Mesodermal cell (in vitro differentiated cells): ENCODE data around the gene GYPB.
"Not testable (repeated sequence)": the region's sequence is repeated elsewhere in the genome, so short reads cannot be mapped to it uniquely, and the experiment has no call there.

Experiments
- H3K27ac ChIP-seq: 2 replicates; pipeline ENCODE4 v1.7.0; 2013; ENCODE audit warnings: mild to moderate bottlenecking, low read depth, low read length, moderate library complexity; ENCODE audit not compliant: severe bottlenecking
- H3K36me3 ChIP-seq: 2 replicates; pipeline ENCODE4 v1.7.1; 2013; ENCODE audit warnings: mild to moderate bottlenecking, low read length, moderate library complexity; ENCODE audit not compliant: control insufficient read depth, insufficient read depth
- H3K4me1 ChIP-seq: one replicate; pipeline ENCODE4 v1.7.1; 2013; ENCODE audit warnings: mild to moderate bottlenecking, low read length; ENCODE audit not compliant: insufficient read depth, control insufficient read depth, poor library complexity, severe bottlenecking
- H3K4me3 ChIP-seq: 2 replicates; pipeline ENCODE4 v1.7.0; 2013; ENCODE audit warnings: low read length, control low read depth, mild to moderate bottlenecking; ENCODE audit not compliant: insufficient read depth, poor library complexity, severe bottlenecking; ENCODE audit errors: extremely low read depth
- H3K9me3 ChIP-seq: 2 replicates; pipeline ENCODE4 v1.7.1; 2013; ENCODE audit warnings: mild to moderate bottlenecking, low read length, moderate library complexity; ENCODE audit not compliant: control insufficient read depth
- WGBS, 2 experiments: methylation state at CpG; one replicate each; pipeline ENCODE4 v1.1.5; 2013; ENCODE audit warnings: missing lambda C conversion rate in 2 of 2; ENCODE audit not compliant: insufficient coverage in 2 of 2; 5-methylcytosine and 5-hydroxymethylcytosine counted together

Gene GYPB

DNA sequence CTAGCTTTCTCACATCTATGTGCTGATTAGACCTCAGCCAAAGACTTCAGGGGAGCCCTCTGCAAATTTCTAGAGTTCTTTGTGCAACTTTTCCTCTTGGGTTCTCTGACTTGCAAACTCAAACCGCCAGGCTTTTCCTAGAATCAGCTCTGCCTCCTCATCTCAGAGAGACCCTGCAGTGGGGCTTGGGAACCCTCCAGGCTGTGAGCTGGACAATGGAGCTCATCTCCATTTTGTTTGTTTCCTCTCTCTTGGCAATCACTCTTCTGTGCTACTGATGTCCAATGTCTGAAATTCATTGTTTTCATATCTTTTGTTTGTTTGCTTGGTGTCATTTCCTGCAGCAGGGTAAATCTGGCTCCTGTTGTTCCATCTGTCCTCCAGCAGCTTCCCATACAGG lies 33.0 kb downstream of the GYPB start:
- Histone ChIP-seq H3K27ac (no peak overlapping the region), H3K4me3 (no peak overlapping the region), H3K4me1 (no peaks in the 10 kb centered on the region), H3K9me3 (no peaks in the 10 kb centered on the region), H3K36me3 (no peaks in the 10 kb centered on the region)
- WGBS, 2 experiments, result 50% methylated on average over 1 of the region's 1 CpG

DNA sequence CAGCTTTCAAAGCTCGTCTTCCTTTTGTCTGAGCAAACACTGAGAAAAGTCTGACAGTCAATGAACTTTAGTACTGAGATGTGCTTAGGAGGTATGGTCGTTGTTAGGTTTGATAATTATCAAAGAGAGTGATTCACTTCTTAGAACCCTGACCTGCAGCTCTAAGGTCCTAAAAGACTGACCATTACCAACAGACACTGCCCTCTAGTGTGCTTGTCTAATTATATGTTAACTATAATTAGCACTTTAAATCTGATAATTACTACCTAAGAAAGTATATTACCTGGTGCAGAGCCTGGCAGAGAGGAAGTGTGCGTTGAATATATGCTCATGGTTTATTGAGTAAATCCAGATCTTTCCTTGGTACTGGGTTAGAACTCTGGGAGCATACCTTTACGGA lies 38.4 kb downstream of the GYPB start:
- not testable (repeated sequence) for H3K4me3 ChIP-seq, H3K9me3 ChIP-seq, H3K27ac ChIP-seq, H3K4me1 ChIP-seq, H3K36me3 ChIP-seq
- WGBS, 2 experiments, result 29 to 100% methylated on average over 1 of the region's 4 CpGs

DNA sequence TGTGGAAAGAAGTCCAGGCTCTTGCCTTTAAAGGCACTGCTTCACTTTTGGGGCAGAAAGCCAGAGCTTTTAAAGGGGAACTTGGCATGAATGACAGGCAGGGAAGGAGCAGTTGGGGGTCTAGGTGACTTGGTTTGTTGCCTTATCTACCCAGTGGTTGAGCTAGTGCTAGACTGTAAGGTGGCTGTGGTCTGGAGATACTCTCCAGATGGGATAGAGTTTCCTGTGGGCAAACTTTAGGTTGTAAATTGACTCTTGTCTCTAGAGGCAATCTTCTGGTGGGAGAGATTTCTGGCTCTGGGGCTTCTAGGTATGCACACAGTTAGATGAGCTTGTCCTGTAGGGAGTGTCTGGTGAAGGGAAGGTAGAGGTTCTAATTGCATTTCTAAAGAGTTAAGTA lies 43.7 kb downstream of the GYPB start:
- not testable (repeated sequence) for H3K9me3 ChIP-seq, H3K27ac ChIP-seq, H3K36me3 ChIP-seq, H3K4me3 ChIP-seq, H3K4me1 ChIP-seq

DNA sequence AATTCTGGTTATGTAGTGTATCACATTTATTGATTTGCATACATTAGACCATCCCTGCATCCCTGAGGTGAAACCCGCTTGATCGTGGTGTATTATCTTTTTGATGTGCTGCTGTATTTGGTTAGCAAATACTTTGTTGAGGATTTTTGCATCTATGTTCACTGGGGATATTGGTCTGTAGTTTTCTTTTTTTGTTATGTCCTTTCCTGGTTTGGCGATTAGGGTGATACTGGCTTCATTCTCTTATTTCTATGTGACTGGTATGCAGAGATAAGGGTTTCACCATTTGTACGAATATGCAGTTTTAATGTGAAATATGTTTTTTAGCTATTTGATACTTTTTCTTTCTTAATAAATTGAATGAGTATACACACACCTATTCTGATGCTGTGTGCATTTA lies 45.2 kb downstream of the GYPB start:
- 79% methylated on average over 2 of the region's 4 CpGs; no CpG with 5 or more reads in 1 of the 2 experiments for WGBS, 2 experiments
- H3K27ac ChIP-seq, H3K36me3 ChIP-seq, H3K4me1 ChIP-seq, H3K4me3 ChIP-seq, H3K9me3 ChIP-seq: not testable (repeated sequence)

DNA sequence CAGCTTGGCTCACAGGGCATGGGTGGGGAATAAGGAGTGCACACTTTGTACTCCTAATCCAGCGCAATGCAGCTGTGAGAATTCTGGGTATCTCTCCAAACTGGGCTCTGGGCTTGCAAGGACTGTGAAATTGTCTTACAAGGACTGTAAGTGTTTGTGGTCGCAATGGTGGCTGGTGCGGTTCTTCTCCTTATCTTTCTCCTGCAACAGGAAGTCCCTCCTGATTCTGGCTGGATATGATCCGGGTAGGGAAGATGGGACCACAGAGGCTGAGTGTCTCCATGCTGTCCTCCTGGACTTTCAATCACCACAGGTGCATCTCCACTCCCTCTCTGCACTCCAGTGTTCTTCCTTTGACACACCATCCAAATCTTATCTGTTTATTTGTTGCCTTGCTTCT lies 58.1 kb downstream of the GYPB start:
- no CpG with 5 or more reads among the region's 4 CpGs for WGBS, 2 experiments
- Histone ChIP-seq H3K4me3 (no peak overlapping the region), H3K9me3 (no peaks in the 10 kb centered on the region), H3K4me1 (no peaks in the 10 kb centered on the region), H3K36me3 (no peaks in the 10 kb centered on the region), H3K27ac (no peak overlapping the region)

DNA sequence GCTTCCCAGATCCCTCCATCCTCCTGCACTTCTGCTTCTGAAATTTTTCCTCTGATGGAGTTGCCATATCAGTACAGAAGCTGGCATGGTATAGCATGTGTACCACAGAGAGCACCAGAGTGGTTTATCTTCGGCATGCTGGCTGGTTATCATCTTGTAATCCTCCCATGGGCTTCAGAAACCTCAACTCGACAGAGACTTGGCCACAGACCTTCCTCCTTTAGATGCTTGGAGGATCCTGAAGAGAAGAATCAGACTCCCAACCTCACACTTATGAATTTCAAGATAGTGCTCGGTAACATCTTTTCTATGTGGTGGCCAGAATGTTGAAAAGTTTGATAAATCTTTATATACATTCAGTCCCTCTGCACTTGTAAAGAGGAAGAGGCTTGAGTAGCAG lies 63.9 kb downstream of the GYPB start:
- not testable (repeated sequence) for H3K4me1 ChIP-seq, H3K27ac ChIP-seq, H3K4me3 ChIP-seq, H3K36me3 ChIP-seq, H3K9me3 ChIP-seq
- 83 to 87% methylated on average over 1 to 2 of the region's 3 CpGs for whole genome bisulfite sequencing, 2 experiments

DNA sequence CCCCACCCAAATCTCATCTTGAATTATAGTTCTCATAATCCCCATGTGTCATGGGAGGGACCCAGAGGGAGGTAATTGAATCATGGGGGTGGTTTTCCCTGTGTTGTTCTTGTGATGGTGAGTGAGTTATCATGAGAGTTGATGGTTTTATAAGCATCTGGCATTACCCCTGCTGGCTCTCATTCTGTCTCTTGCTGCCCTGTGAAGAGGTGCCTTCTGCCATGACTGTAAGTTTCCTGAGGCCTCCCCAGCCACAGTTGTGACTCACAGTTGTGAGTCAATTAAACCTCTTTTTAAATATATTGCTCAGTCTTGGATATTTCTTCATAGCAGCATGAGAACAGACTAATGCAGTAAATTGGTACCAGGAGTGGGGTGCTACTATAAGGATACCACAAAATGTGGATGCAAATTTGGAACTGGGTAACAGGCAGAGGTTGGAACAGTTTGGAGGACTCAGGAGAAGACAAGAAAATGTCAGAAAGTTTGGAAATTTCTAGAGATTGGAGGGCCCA lies 67.7 kb downstream of the GYPB start:
- H3K36me3 ChIP-seq, H3K9me3 ChIP-seq, H3K27ac ChIP-seq, H3K4me1 ChIP-seq, H3K4me3 ChIP-seq: not testable (repeated sequence)

DNA sequence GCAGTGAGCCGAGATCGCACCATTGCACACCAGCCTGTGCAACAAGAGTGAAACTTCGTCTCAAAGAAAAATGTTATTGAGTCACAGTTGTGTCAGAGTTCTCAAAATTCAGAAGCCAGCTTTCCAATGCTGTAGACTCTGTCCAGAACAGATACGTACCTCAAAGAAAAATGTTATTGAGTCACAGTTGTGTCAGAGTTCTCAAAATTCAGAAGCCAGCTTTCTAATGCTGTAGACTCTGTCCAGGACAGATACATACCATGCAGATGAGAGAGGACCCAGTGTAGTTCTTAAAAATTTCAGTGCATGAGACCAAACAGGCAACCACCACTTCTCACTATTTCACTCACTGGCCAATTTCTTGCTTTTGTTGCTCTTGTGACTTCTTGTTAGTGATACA lies 68.2 kb downstream of the GYPB start:
- H3K4me1 ChIP-seq, H3K27ac ChIP-seq, H3K9me3 ChIP-seq, H3K36me3 ChIP-seq, H3K4me3 ChIP-seq: not testable (repeated sequence)
- 87 to 91% methylated on average over 4 of the region's 4 CpGs for WGBS, 2 experiments

DNA sequence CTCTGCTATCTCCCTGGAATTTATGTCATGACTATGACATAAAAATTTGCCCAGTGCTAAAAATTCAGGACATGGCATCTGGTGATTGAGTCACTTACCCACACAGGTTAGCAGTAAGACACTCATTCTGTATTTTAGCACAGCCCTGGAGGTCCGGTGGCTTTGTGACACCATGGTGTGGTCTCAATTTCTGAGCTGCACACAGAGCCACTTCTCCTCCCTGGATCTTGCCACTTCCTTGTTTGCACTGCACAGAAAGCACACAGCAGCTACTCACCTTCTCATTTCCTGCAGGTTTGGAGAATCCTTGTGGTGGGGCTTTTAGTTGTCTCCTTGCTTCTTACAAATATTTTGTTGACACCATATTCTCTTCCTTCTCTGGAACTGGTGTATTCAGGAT lies 69.0 kb downstream of the GYPB start:
- H3K9me3 ChIP-seq, H3K4me1 ChIP-seq, H3K4me3 ChIP-seq, H3K27ac ChIP-seq, H3K36me3 ChIP-seq: not testable (repeated sequence)
- WGBS, 2 experiments, result 33 to 71% methylated on average over 1 of the region's 1 CpG

DNA sequence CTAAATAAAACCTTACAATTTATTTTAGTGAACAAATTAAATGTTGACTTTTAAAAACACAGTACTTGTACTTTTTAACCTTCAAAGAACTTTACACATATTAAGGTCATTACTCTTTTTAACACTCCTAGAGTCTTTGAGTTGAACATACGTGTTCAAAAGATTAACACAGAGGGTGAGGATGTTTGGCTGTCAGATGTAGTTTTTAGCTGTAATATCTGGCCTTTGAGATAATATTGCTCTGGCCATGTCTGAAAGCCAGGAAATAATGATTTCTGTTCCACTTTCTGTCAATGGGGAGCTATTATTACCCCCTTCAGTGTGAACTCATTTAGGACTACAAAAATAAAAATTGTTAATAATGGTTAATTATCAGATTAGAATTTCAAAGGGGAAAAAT lies 71.7 kb downstream of the GYPB start:
- H3K4me3 ChIP-seq, H3K4me1 ChIP-seq, H3K36me3 ChIP-seq, H3K9me3 ChIP-seq, H3K27ac ChIP-seq: not testable (repeated sequence)
- 100% methylated on average over 1 of the region's 1 CpG; no CpG with 5 or more reads in 1 of the 2 experiments for WGBS, 2 experiments
